K562 (cell line): Measurements from ENCODE around the gene TANC1. TPM values are rescaled to one million over a fixed set of nuclear protein-coding genes. Genes with fewer than 3 reads are reported as not detected.

Experiments
- BMI1 ChIP-seq: fragments of 150-350 bp; IDR thresholded peaks from 2 replicates; pipeline ENCODE4 v1.6.1; 2014; ENCODE audit warnings: low read length
- CCNT2 ChIP-seq: IDR thresholded peaks from 2 replicates; pipeline ENCODE4 v1.6.1; 2011; ENCODE audit warnings: borderline replicate concordance, low read depth, mild to moderate bottlenecking, moderate library complexity, mixed read lengths, low read length; ENCODE audit not compliant: insufficient read length; ENCODE audit errors: extremely low read depth
- CEBPB ChIP-seq: fragments of 450-650 bp; IDR thresholded peaks from 2 replicates; pipeline ENCODE4 v1.6.1; 2016; ENCODE audit warnings: missing genetic modification characterization, missing compliant biosample characterization
- DIDO1 ChIP-seq: fragments of 450-650 bp; IDR thresholded peaks from 2 replicates; pipeline ENCODE4 v1.6.1; 2016; ENCODE audit warnings: low read depth, missing biosample characterization, missing genetic modification characterization
- EP300 ChIP-seq: IDR thresholded peaks from 2 replicates; pipeline ENCODE4 v1.6.1; 2012; ENCODE audit warnings: low read length, improper control_type of control experiment
- ERF ChIP-seq: fragments of 450-650 bp; formaldehyde crosslinking; IDR thresholded peaks from 2 replicates; pipeline ENCODE4 v1.4.0; 2020; ENCODE audit warnings: mild to moderate bottlenecking, mixed read lengths
- ETV6 ChIP-seq, 3 experiments: fragments of 150-350 bp in 1 of 3; sonication (generic) in 1 of 3; formaldehyde crosslinking in 1 of 3; IDR thresholded peaks; 2 replicates each; pipeline versions ENCODE4 v1.6.1 to v1.8.0; 2014 to 2022; ENCODE audit warnings: borderline replicate concordance in 2 of 3, low read depth in 2 of 3, antibody characterized with exemption in 1 of 3, low read length in 1 of 3, mild to moderate bottlenecking in 1 of 3, missing genetic modification reagents in 1 of 3
- JUN ChIP-seq, 2 experiments: sonication (generic) in 1 of 2; formaldehyde crosslinking in 1 of 2; IDR thresholded peaks; 2 replicates each; pipeline versions ENCODE4 v1.6.1 to v1.8.0; 2012 to 2022; ENCODE audit warnings: borderline replicate concordance in 2 of 2, mild to moderate bottlenecking in 2 of 2, improper control_type of control experiment in 1 of 2, low read depth in 1 of 2, low read length in 1 of 2, missing genetic modification reagents in 1 of 2
- RBBP5 ChIP-seq: fragments of 200-600 bp; sonication (generic); IDR thresholded peaks from 2 replicates; pipeline ENCODE4 v1.6.1; 2012; ENCODE audit warnings: borderline replicate concordance, mild to moderate bottlenecking, low read length, control low read depth, inconsistent platforms; ENCODE audit not compliant: insufficient read depth, poor library complexity, severe bottlenecking
- SREBF2 ChIP-seq: sonication (generic); formaldehyde crosslinking; IDR thresholded peaks from 2 replicates; pipeline ENCODE4 v1.4.0; 2020; ENCODE audit warnings: mild to moderate bottlenecking, missing genetic modification reagents
- SRSF9 ChIP-seq: fragments of 200-400 bp; formaldehyde crosslinking; IDR thresholded peaks from 2 replicates; pipeline ENCODE4 v1.6.1; 2017; ENCODE audit warnings: low read depth, low read length, borderline replicate concordance
- ZBTB2 ChIP-seq: fragments of 450-650 bp; IDR thresholded peaks from 2 replicates; pipeline ENCODE4 v1.6.1; 2016; ENCODE audit warnings: antibody characterized with exemption
- ZNF212 ChIP-seq: fragments of 450-650 bp; formaldehyde crosslinking; IDR thresholded peaks from 2 replicates; pipeline ENCODE4 v1.4.0; 2020; ENCODE audit warnings: mild to moderate bottlenecking
- ZNF589 ChIP-seq: fragments of 200-800 bp; sonication (Bioruptor generic); IDR thresholded peaks from 2 replicates; pipeline ENCODE4 v1.6.1; 2016; ENCODE audit warnings: low read depth, missing genetic modification characterization, missing compliant biosample characterization
- ZNF592 ChIP-seq: fragments of 450-650 bp; IDR thresholded peaks from 2 replicates; pipeline ENCODE4 v1.6.1; 2017; ENCODE audit warnings: antibody characterized with exemption, mild to moderate bottlenecking
- ZNF644 ChIP-seq: fragments of 200-800 bp; sonication (Bioruptor generic); IDR thresholded peaks from 2 replicates; pipeline ENCODE4 v1.6.1; 2016; ENCODE audit warnings: low read depth, missing genetic modification characterization, missing compliant biosample characterization
- polyA plus RNA-seq, 8 experiments: library from polyadenylated mRNA; depleted of rRNA in 4 of 8; stranded (reverse) in 5 of 8; unstranded in 3 of 8; fragments of >200 nt; fragmentation: Nextera tagmentation in 2 of 8; fragmentation: Illumina TruSeq in 1 of 8; extraction: Ambion mirVana in 2 of 8; extraction: Trizol in 1 of 8; gene quantifications; 2 replicates each; pipeline versions ENCODE4 v1.2.1 to v1.2.3, GENCODE V29; 2011 to 2014; ENCODE audit warnings: inconsistent platforms in 1 of 8, missing spikeins in 1 of 8
- total RNA-seq, 7 experiments: library from RNA; depleted of rRNA in 6 of 7; stranded (reverse); fragments of >200 nt in 6 of 7; fragmentation: Illumina TruSeq in 2 of 7; extraction: Trizol in 2 of 7; gene quantifications; 2 replicates each; pipeline versions ENCODE4 v1.2.1 to v1.2.3, GENCODE V29; 2011 to 2021; ENCODE audit warnings: low replicate concordance in 1 of 7
- TF ChIP-seq, protein P1 (sequence below), 3 experiments: fragments of 200-800 bp in 1 of 3; fragments of 250-450 bp in 1 of 3; fragments of 450-650 bp in 1 of 3; sonication (Bioruptor Pico) in 1 of 3; sonication (Bioruptor generic) in 1 of 3; formaldehyde crosslinking in 1 of 3; IDR thresholded peaks; 2 replicates each; pipeline versions ENCODE4 v1.6.1 to v1.8.0; 2016 to 2022; ENCODE audit warnings: mild to moderate bottlenecking in 2 of 3, missing genetic modification characterization in 2 of 3, missing compliant biosample characterization in 1 of 3, moderate library complexity in 1 of 3

TANC1 gene
- total and polyA plus RNA-seq, 9 of the 15 experiments (the other 6 are each of a cell fraction or from before 2014, with no cell fraction given): under 0.01 to 0.20 (median 0.07) TPM; not detected in 1

DNA sequence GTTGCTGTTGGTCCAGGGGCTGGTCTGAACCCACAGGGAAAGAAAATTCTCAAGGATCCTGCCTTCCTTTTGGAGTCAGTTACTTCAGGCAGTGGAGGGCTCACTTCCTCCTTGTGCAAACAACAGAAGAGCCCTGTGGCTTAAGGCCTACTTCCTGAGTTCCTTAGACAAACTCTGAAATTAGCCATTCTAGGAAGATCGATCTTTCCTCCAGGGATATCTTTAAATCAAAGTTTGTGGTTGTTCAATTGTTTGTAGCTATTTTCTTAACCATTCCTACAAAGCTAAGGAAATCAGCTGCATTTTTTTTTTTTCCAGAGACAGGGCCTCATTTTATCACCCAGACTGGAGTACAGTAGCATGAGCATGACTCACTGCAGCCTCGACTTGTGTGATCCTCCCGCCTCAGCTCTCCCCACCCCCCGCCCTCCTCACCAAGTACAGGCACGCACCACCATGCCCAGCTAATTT, 156.0 kb downstream of the TANC1 start (continued):
- TF ChIP-seq ETV6 (IDR thresholded peaks at IDR 0.05; ENCODE audit: borderline replicate concordance in 1 of 2, low read depth in 2 of 2, low read length in 1 of 2) (0 out of 4 replicates have a peak, but pooled peaks of 1 of the 2 experiments have one; percentile 57), ETV6 (CRISPR knock-in tag; IDR thresholded peaks at IDR 0.05; ENCODE audit: borderline replicate concordance) (no peak), ERF (CRISPR knock-in tag) (no peak), CCNT2 (no peak), ZNF212 (no peak), ZBTB2 (no peak), CEBPB (no peak), RBBP5 (peak; percentile 34), ZNF592 (peak; percentile 94), ZNF644 (tag) (0 out of 2 replicates have a peak, but pooled peaks have one; percentile 50), DIDO1 (tag) (peak; percentile 56; the same call in 1 of the 2 replicates), JUN (IDR thresholded peaks at IDR 0.05; ENCODE audit: borderline replicate concordance, low read depth, low read length) (peak; percentile 76; the same call in 1 of the 2 replicates), JUN (CRISPR knock-in tag; IDR thresholded peaks at IDR 0.05; ENCODE audit: borderline replicate concordance) (no peak), EP300 (no peak), ZNF589 (peak; percentile 92), SREBF2 (CRISPR knock-in tag) (no peak), BMI1 (peak; percentile 32; the same call in 1 of the 2 replicates), SRSF9 (no peak)
- TF ChIP-seq, protein P1, sequence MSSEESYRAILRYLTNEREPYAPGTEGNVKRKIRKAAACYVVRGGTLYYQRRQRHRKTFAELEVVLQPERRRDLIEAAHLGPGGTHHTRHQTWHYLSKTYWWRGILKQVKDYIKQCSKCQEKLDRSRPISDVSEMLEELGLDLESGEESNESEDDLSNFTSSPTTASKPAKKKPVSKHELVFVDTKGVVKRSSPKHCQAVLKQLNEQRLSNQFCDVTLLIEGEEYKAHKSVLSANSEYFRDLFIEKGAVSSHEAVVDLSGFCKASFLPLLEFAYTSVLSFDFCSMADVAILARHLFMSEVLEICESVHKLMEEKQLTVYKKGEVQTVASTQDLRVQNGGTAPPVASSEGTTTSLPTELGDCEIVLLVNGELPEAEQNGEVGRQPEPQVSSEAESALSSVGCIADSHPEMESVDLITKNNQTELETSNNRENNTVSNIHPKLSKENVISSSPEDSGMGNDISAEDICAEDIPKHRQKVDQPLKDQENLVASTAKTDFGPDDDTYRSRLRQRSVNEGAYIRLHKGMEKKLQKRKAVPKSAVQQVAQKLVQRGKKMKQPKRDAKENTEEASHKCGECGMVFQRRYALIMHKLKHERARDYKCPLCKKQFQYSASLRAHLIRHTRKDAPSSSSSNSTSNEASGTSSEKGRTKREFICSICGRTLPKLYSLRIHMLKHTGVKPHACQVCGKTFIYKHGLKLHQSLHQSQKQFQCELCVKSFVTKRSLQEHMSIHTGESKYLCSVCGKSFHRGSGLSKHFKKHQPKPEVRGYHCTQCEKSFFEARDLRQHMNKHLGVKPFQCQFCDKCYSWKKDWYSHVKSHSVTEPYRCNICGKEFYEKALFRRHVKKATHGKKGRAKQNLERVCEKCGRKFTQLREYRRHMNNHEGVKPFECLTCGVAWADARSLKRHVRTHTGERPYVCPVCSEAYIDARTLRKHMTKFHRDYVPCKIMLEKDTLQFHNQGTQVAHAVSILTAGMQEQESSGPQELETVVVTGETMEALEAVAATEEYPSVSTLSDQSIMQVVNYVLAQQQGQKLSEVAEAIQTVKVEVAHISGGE (CRISPR knock-in tag; IDR thresholded peaks at IDR 0.05): 0 out of 6 replicates have a peak, but pooled peaks of 1 of the 3 experiments have one; percentile 35
